Loucy (cell line): ENCODE measurements around the gene RABL6.
"Not testable (repeated sequence)": the region's sequence is repeated elsewhere in the genome, so short reads cannot be mapped to it uniquely, and the experiment has no call there.

Source experiments
- H2AFZ ChIP-seq: fragments of 200-600 bp; sonication (generic); 2 replicates; pipeline ENCODE4 v1.6.0; 2016; ENCODE audit warnings: antibody characterized with exemption, mild to moderate bottlenecking, low read length, moderate library complexity
- H3F3A ChIP-seq: fragments of 200-600 bp; 2 replicates; pipeline ENCODE4 v1.6.0; 2016; ENCODE audit warnings: antibody characterized with exemption, low read depth, mild to moderate bottlenecking
- H3K27me3 ChIP-seq: fragments of 200-600 bp; sonication (generic); 2 replicates; pipeline ENCODE4 v1.6.1; 2014; ENCODE audit warnings: low read length, mild to moderate bottlenecking; ENCODE audit not compliant: insufficient read depth, poor library complexity, severe bottlenecking
- H3K36me3 ChIP-seq: fragments of 200-600 bp; sonication (generic); 2 replicates; pipeline ENCODE4 v1.6.1; 2016; ENCODE audit warnings: low read length; ENCODE audit not compliant: insufficient read depth
- H3K4me1 ChIP-seq: fragments of 200-600 bp; sonication (generic); 2 replicates; pipeline ENCODE4 v1.5.1; 2014; ENCODE audit warnings: low read length, mild to moderate bottlenecking; ENCODE audit not compliant: insufficient read depth, poor library complexity, severe bottlenecking
- H3K4me2 ChIP-seq: fragments of 200-600 bp; sonication (generic); 2 replicates; pipeline ENCODE4 v1.6.0; 2014; ENCODE audit warnings: antibody characterized with exemption, low read length, low read depth, mild to moderate bottlenecking; ENCODE audit not compliant: poor library complexity, severe bottlenecking
- H3K4me3 ChIP-seq: fragments of 200-600 bp; sonication (generic); 2 replicates; pipeline ENCODE4 v1.5.1; 2014; ENCODE audit warnings: low read length, mild to moderate bottlenecking, mixed read lengths; ENCODE audit not compliant: poor library complexity, severe bottlenecking
- H3K79me2 ChIP-seq: fragments of 200-600 bp; sonication (generic); 2 replicates; pipeline ENCODE4 v1.6.1; 2014; ENCODE audit warnings: low read length; ENCODE audit not compliant: insufficient read depth
- H3K9ac ChIP-seq: fragments of 200-600 bp; sonication (generic); 2 replicates; pipeline ENCODE4 v1.6.0; 2014; ENCODE audit warnings: mild to moderate bottlenecking, low read depth, low read length, moderate library complexity; ENCODE audit not compliant: poor library complexity, severe bottlenecking
- H3K9me2 ChIP-seq: fragments of 200-600 bp; sonication (generic); replicated peaks from 2 replicates; pipeline ENCODE4 v1.6.1; 2016; ENCODE audit warnings: low read depth, low read length, mixed read lengths
- H3K9me3 ChIP-seq: fragments of 200-600 bp; sonication (generic); 2 replicates; pipeline ENCODE4 v1.6.1; 2014; ENCODE audit warnings: mild to moderate bottlenecking, antibody characterized with exemption, low read length, low read depth; ENCODE audit not compliant: insufficient read depth
- H4K20me1 ChIP-seq: fragments of 200-600 bp; sonication (generic); 2 replicates; pipeline ENCODE4 v1.6.0; 2014; ENCODE audit warnings: antibody characterized with exemption, low read length, mild to moderate bottlenecking; ENCODE audit not compliant: insufficient read depth, poor library complexity, severe bottlenecking
- CTCF ChIP-seq: fragments of 200-600 bp; sonication (generic); conservative IDR thresholded peaks from 2 replicates; pipeline ENCODE4 v1.5.1; 2014; ENCODE audit warnings: mild to moderate bottlenecking, antibody characterized with exemption, low read length
- EZH2phosphoT487 ChIP-seq: fragments of 200-600 bp; IDR thresholded peaks from 2 replicates; pipeline ENCODE4 v1.6.1; 2018; ENCODE audit warnings: antibody characterized with exemption, mild to moderate bottlenecking, moderate library complexity, borderline replicate concordance

RABL6 gene

DNA sequence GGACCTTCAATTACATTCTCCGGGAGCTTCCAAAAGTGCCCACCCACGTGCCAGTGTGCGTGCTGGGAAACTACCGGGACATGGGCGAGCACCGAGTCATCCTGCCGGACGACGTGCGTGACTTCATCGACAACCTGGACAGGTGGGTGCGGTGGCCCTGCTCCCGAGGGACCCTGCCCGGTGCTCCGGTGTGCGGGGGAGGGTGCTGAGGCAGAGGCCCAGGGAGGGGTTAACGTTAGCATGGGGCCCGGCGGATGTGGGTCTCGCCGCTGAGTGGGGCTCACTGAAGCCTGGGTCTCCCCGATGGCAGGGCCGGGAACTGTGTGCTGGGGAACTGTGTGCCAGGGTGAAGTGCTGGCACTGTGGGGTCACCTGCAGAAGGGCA lies 24.0 kb downstream of the RABL6 start:
- Histone ChIP-seq H3K9me3 (no peaks in the 10 kb centered on the region), H3K79me2 (no peaks in the 10 kb centered on the region), H3K36me3 (peaks cover 24% of the 10 kb centered on the region; the same call in 1 of the 2 replicates), H4K20me1 (no peaks in the 10 kb centered on the region), H3F3A (no peaks in the 10 kb centered on the region), H3K27me3 (no peaks in the 10 kb centered on the region), H3K9ac (no peak overlapping the region), H3K4me2 (no peak overlapping the region), H3K4me1 (no peaks in the 10 kb centered on the region), H2AFZ (no peak overlapping the region), H3K9me2 (no peaks in the 10 kb centered on the region), H3K4me3 (no peak overlapping the region)
- TF ChIP-seq CTCF: no peak
- TF ChIP-seq EZH2phosphoT487: no peak

DNA sequence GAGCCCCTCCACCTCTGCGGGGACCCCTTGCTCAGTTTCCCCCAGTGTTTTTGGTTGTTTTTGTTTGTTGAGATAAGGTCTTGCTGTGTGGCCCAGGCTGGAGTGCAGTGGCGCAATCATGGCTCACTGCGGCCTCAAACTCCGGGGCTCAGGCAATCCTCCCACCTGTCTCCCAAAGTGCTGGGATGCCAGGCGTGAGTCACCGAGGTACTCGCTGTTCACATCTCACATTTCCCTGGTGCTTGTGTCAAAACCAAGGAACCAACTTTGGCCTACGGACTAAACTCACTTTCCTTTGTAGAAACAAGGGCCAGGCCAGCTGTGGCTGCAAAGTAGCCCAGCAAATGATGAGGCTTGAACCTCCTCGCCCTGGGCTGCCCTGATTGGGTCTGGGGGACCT lies 24.8 kb downstream of the RABL6 start:
- Histone ChIP-seq H3K36me3 (peaks cover 24% of the 10 kb centered on the region; the same call in 1 of the 2 replicates), H3K9me2 (no peaks in the 10 kb centered on the region), H4K20me1 (no peaks in the 10 kb centered on the region), H3K79me2 (no peaks in the 10 kb centered on the region), H3K27me3 (no peaks in the 10 kb centered on the region), H3K9me3 (no peaks in the 10 kb centered on the region), H3K4me2 (no peak overlapping the region), H3K9ac (no peak overlapping the region), H3F3A (no peaks in the 10 kb centered on the region), H2AFZ (no peak overlapping the region), H3K4me3 (no peak overlapping the region), H3K4me1 (no peaks in the 10 kb centered on the region)
- TF ChIP-seq CTCF: no peak

- not testable (repeated sequence) for H3F3A ChIP-seq, H2AFZ ChIP-seq, H3K4me2 ChIP-seq, H4K20me1 ChIP-seq, H3K9me3 ChIP-seq, H3K4me3 ChIP-seq, H3K4me1 ChIP-seq, H3K27me3 ChIP-seq, H3K9me2 ChIP-seq, H3K9ac ChIP-seq, H3K79me2 ChIP-seq
- H3K36me3 ChIP-seq: peaks cover 24% of the 10 kb centered on the region; the same call in 1 of the 2 replicates
Observed at GRCh38 chr9:136833381-136834048, 25.8 kb downstream of the RABL6 start.
